ENCODE results near the gene RNF181.

DNA sequence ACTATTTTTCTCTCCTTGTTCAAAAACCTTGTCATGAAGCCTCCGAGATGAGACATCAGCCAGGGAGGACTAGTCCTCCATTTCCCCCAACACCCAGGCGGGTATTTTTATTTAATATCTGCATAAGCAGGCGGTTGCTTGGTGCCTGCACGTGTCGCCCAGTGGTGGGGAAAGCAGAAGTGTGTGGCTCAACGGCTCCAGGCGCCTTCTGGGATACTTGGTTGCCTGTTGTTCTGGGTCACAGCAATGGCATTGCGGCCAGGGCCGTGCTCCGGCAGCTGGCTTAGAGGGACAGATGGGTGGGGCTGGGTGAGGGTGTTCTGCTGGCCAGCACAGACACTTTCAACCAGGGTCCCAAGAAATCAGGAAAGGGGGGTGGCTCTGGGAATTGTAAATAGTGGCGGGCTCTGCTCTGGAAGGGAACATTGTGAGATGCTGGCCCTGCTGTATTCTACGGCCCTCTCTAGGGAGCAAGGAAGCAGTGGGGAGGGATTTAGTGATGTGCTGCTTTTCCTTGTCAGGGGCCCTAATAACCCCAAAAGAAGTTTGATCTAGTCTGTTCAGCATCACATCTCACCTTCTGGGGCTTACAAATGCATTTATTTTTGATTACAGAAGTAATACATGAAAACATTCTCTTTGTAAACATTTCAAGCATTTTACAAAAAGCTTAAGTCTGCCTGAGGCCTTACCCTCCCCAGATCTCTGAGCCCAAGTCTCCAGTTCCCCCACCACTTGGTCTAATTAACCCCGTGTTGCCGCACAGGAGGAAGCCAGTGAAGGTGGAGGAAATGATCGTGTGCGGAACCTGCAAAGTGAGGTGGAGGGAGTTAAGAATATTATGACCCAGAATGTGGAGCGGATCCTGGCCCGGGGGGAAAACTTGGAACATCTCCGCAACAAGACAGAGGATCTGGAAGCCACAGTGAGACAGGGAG lies 17.0 kb upstream of the RNF181 start:
- no peak for TF ChIP-seq POLR2AphosphoS5 (IDR thresholded peaks at IDR 0.05; ENCODE audit: low read depth, low read length)
- TF ChIP-seq, protein P1, sequence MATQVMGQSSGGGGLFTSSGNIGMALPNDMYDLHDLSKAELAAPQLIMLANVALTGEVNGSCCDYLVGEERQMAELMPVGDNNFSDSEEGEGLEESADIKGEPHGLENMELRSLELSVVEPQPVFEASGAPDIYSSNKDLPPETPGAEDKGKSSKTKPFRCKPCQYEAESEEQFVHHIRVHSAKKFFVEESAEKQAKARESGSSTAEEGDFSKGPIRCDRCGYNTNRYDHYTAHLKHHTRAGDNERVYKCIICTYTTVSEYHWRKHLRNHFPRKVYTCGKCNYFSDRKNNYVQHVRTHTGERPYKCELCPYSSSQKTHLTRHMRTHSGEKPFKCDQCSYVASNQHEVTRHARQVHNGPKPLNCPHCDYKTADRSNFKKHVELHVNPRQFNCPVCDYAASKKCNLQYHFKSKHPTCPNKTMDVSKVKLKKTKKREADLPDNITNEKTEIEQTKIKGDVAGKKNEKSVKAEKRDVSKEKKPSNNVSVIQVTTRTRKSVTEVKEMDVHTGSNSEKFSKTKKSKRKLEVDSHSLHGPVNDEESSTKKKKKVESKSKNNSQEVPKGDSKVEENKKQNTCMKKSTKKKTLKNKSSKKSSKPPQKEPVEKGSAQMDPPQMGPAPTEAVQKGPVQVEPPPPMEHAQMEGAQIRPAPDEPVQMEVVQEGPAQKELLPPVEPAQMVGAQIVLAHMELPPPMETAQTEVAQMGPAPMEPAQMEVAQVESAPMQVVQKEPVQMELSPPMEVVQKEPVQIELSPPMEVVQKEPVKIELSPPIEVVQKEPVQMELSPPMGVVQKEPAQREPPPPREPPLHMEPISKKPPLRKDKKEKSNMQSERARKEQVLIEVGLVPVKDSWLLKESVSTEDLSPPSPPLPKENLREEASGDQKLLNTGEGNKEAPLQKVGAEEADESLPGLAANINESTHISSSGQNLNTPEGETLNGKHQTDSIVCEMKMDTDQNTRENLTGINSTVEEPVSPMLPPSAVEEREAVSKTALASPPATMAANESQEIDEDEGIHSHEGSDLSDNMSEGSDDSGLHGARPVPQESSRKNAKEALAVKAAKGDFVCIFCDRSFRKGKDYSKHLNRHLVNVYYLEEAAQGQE (IDR thresholded peaks at IDR 0.05; ENCODE audit: insufficient read depth in 1 of 2, low read depth in 2 of 2, low read length in 2 of 2), result no peak
- TF ChIP-seq TAF1 (IDR thresholded peaks at IDR 0.05; ENCODE audit: borderline replicate concordance, insufficient read depth, low read length), result no peak
- no peak for TF ChIP-seq SIN3A (IDR thresholded peaks at IDR 0.05; ENCODE audit: borderline replicate concordance, insufficient read depth, low read length)

Data from PFSK-1 (cell line).